A549 (cell line): Measurements from ENCODE around the gene TCERG1L.

ENCODE experiments used
- CHD2 ChIP-seq: fragments of 150-350 bp; IDR thresholded peaks from 2 replicates; pipeline ENCODE4 v1.6.1; 2014; ENCODE audit warnings: low read length; ENCODE audit not compliant: partially characterized antibody
- HDAC2 ChIP-seq: fragments of 200-600 bp; sonication (generic); IDR thresholded peaks from 2 replicates; pipeline ENCODE4 v1.6.1; 2016
- POLR2AphosphoS2 ChIP-seq: conservative IDR thresholded peaks from 2 replicates; pipeline ENCODE4 v1.6.1; 2012; ENCODE audit warnings: low read length, improper control_type of control experiment, inconsistent platforms
- REST ChIP-seq: fragments of 200-600 bp; sonication (generic); IDR thresholded peaks from 2 replicates; pipeline ENCODE4 v1.6.1; 2016; ENCODE audit warnings: antibody characterized with exemption, mild to moderate bottlenecking, moderate library complexity
- TF ChIP-seq, protein P1 (sequence below): fragments of 150-350 bp; IDR thresholded peaks from 2 replicates; pipeline ENCODE4 v1.6.1; 2014; ENCODE audit warnings: low read depth, mild to moderate bottlenecking, low read length
- TF ChIP-seq, protein P2 (sequence below): fragments of >200 bp; sonication (Bioruptor Twin); formaldehyde crosslinking; IDR thresholded peaks from 3 replicates; pipeline ENCODE4 v1.5.1; 2016

- TF ChIP-seq POLR2AphosphoS2 (no peak), CHD2 (no peak), REST (no peak), HDAC2 (no peak)
- TF ChIP-seq, protein P1, sequence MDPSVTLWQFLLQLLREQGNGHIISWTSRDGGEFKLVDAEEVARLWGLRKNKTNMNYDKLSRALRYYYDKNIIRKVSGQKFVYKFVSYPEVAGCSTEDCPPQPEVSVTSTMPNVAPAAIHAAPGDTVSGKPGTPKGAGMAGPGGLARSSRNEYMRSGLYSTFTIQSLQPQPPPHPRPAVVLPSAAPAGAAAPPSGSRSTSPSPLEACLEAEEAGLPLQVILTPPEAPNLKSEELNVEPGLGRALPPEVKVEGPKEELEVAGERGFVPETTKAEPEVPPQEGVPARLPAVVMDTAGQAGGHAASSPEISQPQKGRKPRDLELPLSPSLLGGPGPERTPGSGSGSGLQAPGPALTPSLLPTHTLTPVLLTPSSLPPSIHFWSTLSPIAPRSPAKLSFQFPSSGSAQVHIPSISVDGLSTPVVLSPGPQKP = no peak
- TF ChIP-seq, protein P2, sequence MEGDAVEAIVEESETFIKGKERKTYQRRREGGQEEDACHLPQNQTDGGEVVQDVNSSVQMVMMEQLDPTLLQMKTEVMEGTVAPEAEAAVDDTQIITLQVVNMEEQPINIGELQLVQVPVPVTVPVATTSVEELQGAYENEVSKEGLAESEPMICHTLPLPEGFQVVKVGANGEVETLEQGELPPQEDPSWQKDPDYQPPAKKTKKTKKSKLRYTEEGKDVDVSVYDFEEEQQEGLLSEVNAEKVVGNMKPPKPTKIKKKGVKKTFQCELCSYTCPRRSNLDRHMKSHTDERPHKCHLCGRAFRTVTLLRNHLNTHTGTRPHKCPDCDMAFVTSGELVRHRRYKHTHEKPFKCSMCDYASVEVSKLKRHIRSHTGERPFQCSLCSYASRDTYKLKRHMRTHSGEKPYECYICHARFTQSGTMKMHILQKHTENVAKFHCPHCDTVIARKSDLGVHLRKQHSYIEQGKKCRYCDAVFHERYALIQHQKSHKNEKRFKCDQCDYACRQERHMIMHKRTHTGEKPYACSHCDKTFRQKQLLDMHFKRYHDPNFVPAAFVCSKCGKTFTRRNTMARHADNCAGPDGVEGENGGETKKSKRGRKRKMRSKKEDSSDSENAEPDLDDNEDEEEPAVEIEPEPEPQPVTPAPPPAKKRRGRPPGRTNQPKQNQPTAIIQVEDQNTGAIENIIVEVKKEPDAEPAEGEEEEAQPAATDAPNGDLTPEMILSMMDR = no peak
These were observed 105.2 kb downstream of the TCERG1L start for GRCh38 chr10:131206111-131206995.
